T-helper 2 cell treated with Interferon-gamma antibody and Interleukin-4, amounts not matched to agents 100 ng/mL and 5 ng/mL, for 36 hours (primary cell): Measurements from ENCODE around the gene TAC1. TPM values are rescaled to one million over a fixed set of nuclear protein-coding genes. Genes with fewer than 3 reads are reported as not detected.

ENCODE experiments used
- total RNA-seq: library from RNA; stranded (reverse); gene quantifications from 2 replicates; pipeline ENCODE4 v1.2.3, GENCODE V29; 2022

TAC1 gene
- total RNA-seq, 1 donor from 2014 or later = not detected

Other genes with a start within 250 kb of the TAC1 start
- gene ASNS, start 140.3 kb downstream of the TAC1 start, total RNA-seq = 53.9 and 56.5 TPM in 2 replicates